Cardiac muscle cell (in vitro differentiated cells and primary cell): ENCODE measurements around the gene MRM2. TPM values are rescaled to one million over a fixed set of nuclear protein-coding genes. Genes with fewer than 3 reads are reported as not detected.

Source experiments
- DNase-seq, 2 donors: peaks; one replicate each; pipeline versions ENCODE4 v3.0.0 to v3.0.0-alpha.2; 2010 to 2017; ENCODE audit warnings: low read depth in 1 of 2, low spot score in 1 of 2
- H3K27ac ChIP-seq: fragments of 200-600 bp; sonication (generic); 2 replicates; pipeline ENCODE4 v1.5.1; 2016
- H3K27me3 ChIP-seq: fragments of 200-600 bp; sonication (generic); 2 replicates; pipeline ENCODE4 v1.6.0; 2016; ENCODE audit warnings: control low read depth
- H3K36me3 ChIP-seq: fragments of 200-600 bp; sonication (generic); 2 replicates; pipeline ENCODE4 v1.5.1; 2016; ENCODE audit warnings: control low read depth
- H3K4me1 ChIP-seq: fragments of 200-600 bp; sonication (generic); 2 replicates; pipeline ENCODE4 v1.8.1; 2017; ENCODE audit warnings: low read depth, mild to moderate bottlenecking, mixed run types
- H3K4me3 ChIP-seq: fragments of 200-600 bp; sonication (generic); 2 replicates; pipeline ENCODE4 v1.5.1; 2016; ENCODE audit warnings: mild to moderate bottlenecking
- H3K9me3 ChIP-seq: fragments of 200-600 bp; sonication (generic); 2 replicates; pipeline ENCODE4 v1.5.1; 2017; ENCODE audit warnings: low read depth, mild to moderate bottlenecking, control low read depth
- CTCF ChIP-seq: IDR thresholded peaks from 2 replicates; pipeline ENCODE4 v1.5.1; 2012; ENCODE audit warnings: low read depth, mild to moderate bottlenecking, low read length
- polyA plus RNA-seq: library from polyadenylated mRNA; unstranded; fragments of >200 nt; fragmentation: Nextera tagmentation; extraction: Ambion mirVana; gene quantifications from 2 replicates; pipeline ENCODE4 v1.2.1, GENCODE V29; 2016
- total RNA-seq: library from RNA; depleted of rRNA; stranded (reverse); fragments of >200 nt; gene quantifications from 2 replicates; pipeline ENCODE4 v1.2.3, GENCODE V29; 2016

The MRM2 gene
- 22.6 and 24.2 TPM in 2 replicates for total RNA-seq
- 35.6 and 53.5 TPM in 2 replicates for polyA plus RNA-seq

- Histone ChIP-seq H3K4me1 (peaks cover 4% of the 10 kb centered on the region), H3K9me3 (no peaks in the 10 kb centered on the region), H3K36me3 (peaks cover 12% of the 10 kb centered on the region), H3K4me3 (peak within 1 kb of the TSS; percentile 83), H3K27ac (peak within 1 kb of the TSS; percentile 73), H3K27me3 (no peaks in the 10 kb centered on the region)
- no peak for TF ChIP-seq CTCF
- peak; percentile 77 to 95 for DNase-seq
These were observed at the start of gene MRM2, which contains the start of gene NUDT1 for GRCh38 chr7:2241580-2242540. MRM2 (minus strand) TSS chr7:2242205; CDS start chr7:2242169, 36 bp downstream. NUDT1 (plus strand) TSS chr7:2242226; CDS start chr7:2244575, 2,349 bp downstream.

- no peak overlapping the region for H3K4me3 ChIP-seq
- no peak for TF ChIP-seq CTCF
- no peaks in the 10 kb centered on the region for H3K4me1 ChIP-seq
- H3K36me3 ChIP-seq = no peaks in the 10 kb centered on the region
- DNase-seq = no peak
- no peak overlapping the region for H3K27ac ChIP-seq
- no peaks in the 10 kb centered on the region for H3K9me3 ChIP-seq
- H3K27me3 ChIP-seq = no peaks in the 10 kb centered on the region
These were observed 48.9 kb upstream of the MRM2 start for GRCh38 chr7:2290877-2291276.

GRCh38 chr7:2289621-2290020 lies 47.6 kb upstream of the MRM2 start:
- no peaks in the 10 kb centered on the region for H3K36me3 ChIP-seq
- TF ChIP-seq CTCF = no peak
- H3K4me1 ChIP-seq = no peaks in the 10 kb centered on the region
- H3K27ac ChIP-seq = no peak overlapping the region
- no peak for DNase-seq
- no peaks in the 10 kb centered on the region for H3K27me3 ChIP-seq
- no peaks in the 10 kb centered on the region for H3K9me3 ChIP-seq
- H3K4me3 ChIP-seq = no peak overlapping the region

- DNase-seq = no peak
- Histone ChIP-seq H3K27me3 (no peaks in the 10 kb centered on the region), H3K4me1 (no peaks in the 10 kb centered on the region), H3K4me3 (no peak overlapping the region), H3K9me3 (no peaks in the 10 kb centered on the region), H3K36me3 (no peaks in the 10 kb centered on the region), H3K27ac (no peak overlapping the region)
- TF ChIP-seq CTCF = no peak
These were observed 47.1 kb upstream of the MRM2 start for GRCh38 chr7:2289111-2289586.

- H3K4me3 ChIP-seq = no peak overlapping the region
- no peaks in the 10 kb centered on the region for H3K4me1 ChIP-seq
- no peak overlapping the region for H3K27ac ChIP-seq
- DNase-seq = no peak
- no peaks in the 10 kb centered on the region for H3K27me3 ChIP-seq
- H3K36me3 ChIP-seq = no peaks in the 10 kb centered on the region
- H3K9me3 ChIP-seq = no peaks in the 10 kb centered on the region
- TF ChIP-seq CTCF = no peak
These were observed 46.5 kb upstream of the MRM2 start for GRCh38 chr7:2288503-2288902.
